GM11168 (cell line): Measurements from ENCODE around the gene PGK1.
"Not testable (repeated sequence)": the region's sequence is repeated elsewhere in the genome, so short reads cannot be mapped to it uniquely, and the experiment has no call there.

Experiments
- in situ Hi-C: fragments of 300-500 bp; cut with MboI; formaldehyde crosslinking; loops from one replicate; pipeline ENCODE4 v1.12.0; 2022; ENCODE audit warnings: low sequenced_read_pairs; ENCODE audit not compliant: unreplicated experiment

PGK1 gene

DNA sequence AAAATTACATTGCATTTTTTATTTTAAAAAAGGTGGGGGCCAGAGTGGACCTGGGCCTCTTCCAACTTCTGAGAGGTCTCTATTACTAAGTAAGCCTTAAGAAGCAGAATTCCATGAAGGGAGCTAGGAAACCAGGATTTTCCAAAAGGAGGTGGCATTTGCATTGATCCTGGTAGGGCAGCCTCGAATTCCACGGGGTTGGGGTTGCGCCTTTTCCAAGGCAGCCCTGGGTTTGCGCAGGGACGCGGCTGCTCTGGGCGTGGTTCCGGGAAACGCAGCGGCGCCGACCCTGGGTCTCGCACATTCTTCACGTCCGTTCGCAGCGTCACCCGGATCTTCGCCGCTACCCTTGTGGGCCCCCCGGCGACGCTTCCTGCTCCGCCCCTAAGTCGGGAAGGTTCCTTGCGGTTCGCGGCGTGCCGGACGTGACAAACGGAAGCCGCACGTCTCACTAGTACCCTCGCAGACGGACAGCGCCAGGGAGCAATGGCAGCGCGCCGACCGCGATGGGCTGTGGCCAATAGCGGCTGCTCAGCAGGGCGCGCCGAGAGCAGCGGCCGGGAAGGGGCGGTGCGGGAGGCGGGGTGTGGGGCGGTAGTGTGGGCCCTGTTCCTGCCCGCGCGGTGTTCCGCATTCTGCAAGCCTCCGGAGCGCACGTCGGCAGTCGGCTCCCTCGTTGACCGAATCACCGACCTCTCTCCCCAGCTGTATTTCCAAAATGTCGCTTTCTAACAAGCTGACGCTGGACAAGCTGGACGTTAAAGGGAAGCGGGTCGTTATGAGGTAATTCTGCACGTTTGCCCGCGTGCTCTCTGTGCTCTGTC is at the start of gene PGK1:
TSS of gene PGK1 (plus strand) at position 626 of the 824 bp plus-strand sequence. CDS start at position 719, 93 bp downstream.
- in situ Hi-C loops, result no loop called here

DNA sequence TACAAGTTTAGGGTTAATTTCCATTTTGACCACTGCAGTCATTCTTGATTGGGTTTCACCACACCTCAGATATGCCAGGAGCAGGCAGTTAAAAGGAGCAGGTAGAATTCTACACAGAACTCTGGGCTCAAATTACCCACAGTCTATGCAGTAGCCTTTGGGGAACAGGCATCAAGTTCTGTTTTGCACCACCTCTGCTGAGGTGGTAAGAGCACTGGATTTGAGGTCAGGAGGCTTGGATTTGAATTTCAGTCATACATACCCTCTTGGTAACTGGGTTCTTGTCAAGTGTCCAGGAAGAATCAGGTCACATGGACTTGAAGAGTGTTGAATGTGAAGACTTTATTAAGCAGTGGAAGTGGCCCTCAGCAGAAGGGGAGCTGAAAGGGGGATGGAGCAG is 40.4 kb upstream of the PGK1 start:
- in situ Hi-C loops, result no loop called here

DNA sequence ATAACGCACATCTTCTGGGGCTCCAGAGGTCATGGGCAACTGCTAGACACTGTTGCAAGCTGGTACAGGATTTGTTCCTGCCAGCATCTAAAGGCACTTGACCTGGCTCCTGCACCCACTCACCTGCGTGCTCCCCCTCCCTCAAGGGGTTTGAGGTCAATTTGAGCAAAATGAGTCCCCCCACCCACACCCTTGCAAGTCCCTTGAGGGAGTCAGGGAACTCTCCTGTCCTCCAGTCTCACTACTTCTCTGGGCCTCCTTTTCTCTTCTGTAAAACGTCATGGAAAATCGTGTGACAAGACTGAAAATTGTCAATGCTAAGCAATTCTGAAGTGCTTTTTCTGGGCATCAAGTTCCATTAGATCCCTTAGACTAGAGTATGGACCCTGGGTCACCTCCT is 39.9 kb upstream of the PGK1 start:
- in situ Hi-C loops, result no loop called here

DNA sequence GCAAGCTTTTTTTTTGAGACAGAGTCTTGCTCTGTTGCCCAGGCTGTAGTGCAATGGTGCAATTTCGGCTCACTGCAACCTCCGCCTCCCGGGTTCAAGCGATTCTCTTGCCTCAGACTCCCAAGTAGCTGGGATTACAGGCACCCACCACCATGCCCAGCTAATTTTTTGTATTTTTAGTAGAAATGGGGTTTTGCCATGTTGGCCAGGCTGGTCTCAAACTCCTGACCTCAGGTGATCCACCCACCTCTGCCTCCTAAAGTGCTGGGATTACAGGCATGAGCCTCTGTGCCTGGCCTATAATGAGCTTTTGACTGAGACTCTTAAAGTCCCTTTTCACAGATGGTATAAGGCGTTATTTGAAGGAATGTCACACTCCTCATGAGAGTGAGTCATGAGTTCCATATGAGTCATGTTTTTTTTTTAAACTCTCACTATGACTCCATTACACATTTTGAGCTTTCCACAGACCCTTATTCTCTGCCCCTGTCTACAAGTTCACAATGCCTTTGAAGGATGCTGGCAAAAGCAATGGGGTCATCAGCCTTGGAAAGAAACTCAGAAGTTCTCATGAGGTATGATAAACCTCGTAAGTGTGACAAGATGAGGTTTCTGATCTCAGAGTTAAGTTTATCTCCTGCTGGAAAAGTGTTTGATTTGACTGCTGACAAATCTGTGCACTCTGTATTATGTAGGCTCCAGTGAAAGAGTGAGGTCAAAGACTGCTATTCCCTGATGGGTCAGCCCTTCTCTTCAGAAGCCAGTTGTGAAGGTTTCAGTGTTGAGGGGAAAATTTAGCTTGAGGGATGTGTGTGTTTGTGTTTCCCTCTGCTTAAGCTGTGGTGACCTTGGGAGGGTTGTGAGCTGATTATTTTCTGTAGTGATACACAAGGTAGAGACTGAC is 39.1 kb upstream of the PGK1 start:
- in situ Hi-C loops, result not testable (repeated sequence)

DNA sequence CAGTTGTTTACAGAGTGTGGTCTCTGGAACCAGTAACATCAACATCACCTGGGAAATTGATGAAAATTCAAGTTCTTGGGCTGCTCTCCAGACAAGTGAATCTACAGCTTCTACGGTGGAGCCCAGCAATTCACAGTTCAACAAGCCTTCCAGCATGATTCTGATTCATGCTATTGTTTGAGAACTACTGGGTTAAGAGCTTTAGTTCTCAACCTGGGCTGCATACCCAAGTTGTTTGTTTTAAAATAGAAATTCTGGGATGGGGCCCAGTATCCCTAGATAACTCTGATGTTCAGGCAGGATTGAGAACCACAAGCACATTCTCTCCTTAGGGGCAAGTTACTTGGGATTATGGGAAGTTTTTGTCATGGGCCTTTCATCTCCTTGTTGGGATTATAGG is 37.9 kb upstream of the PGK1 start:
- in situ Hi-C loops, result no loop called here

DNA sequence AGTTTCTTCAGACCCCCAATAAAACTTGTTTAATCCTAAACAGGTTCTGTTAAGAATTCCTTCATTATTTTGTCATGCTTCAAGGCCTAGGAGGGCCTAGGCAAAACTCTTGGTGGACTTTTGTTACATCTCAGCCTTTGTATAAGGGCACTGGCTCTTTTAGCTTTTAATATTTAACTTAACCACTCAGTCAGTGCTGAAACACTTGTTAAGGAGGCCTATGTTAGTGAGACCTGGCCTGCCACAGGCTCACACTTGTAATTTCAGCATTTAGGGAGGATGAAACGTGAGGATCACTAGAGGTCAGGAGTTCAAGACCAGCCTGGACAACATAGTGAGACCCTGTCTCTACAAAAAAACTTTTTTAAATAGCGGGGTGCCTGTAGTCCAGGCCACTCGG is 32.7 kb upstream of the PGK1 start:
- in situ Hi-C loops, result no loop called here

DNA sequence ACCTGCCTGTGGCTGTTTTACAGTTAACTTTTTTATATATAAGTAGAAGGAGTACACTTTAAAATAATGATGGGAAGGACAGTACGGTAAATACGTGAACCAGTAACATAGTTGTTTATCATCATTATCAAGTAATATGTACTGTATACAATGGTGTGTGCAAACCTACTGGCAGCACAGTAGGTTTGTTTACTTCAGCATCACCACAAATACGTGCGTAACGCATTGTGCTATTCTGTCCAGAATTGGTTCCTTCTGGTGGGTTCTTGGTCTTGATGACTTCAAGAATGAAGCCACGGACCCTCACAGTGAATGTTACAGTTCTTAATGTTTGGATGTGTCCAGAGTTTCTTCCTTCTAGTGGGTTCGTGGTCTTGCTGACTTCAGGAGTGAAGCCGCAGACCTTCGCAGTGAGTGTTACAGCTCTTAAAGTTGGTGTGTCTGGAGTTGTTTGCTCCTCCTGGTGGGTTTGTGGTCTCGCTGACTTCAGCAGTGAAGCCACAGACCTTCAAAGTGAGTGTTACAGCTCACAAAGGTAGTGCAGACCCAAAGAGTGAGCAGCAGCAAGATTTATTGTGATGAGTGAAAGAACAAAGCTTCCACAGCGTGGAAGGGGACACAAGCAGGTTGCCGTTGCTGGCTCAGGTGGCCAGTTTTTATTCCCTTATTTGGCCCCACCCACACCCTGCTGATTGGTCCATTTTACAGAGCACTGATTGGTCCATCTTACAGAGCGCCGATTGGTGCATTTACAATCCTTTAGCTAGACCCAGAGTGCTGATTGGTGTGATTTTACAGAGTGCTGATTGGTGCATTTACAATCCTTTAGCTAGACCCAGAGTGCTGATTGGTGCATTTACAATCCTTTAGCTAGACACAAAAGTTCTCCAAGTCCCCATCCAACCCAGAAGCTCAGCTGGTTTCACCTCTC is 30.6 kb upstream of the PGK1 start:
- in situ Hi-C loops, result not testable (repeated sequence)

DNA sequence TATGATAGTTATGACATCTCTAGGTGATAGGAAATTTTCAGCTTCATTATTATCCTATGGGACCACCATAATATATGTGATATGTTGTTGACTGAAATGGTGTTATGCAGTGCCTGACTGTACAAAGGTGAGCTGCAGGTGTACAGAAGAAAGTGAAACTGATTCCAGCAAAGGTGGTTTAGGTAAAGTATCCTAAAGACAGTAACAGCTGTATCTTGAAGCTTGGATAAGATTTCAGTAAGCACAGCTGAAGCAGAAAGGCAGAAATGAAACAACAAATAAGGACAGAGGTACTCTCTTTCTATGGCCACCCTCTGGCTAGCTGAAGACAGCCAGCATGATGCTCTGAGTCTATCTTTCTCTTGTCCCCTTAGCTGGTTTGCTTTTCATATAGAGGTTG is 30.0 kb upstream of the PGK1 start:
- in situ Hi-C loops, result no loop called here

DNA sequence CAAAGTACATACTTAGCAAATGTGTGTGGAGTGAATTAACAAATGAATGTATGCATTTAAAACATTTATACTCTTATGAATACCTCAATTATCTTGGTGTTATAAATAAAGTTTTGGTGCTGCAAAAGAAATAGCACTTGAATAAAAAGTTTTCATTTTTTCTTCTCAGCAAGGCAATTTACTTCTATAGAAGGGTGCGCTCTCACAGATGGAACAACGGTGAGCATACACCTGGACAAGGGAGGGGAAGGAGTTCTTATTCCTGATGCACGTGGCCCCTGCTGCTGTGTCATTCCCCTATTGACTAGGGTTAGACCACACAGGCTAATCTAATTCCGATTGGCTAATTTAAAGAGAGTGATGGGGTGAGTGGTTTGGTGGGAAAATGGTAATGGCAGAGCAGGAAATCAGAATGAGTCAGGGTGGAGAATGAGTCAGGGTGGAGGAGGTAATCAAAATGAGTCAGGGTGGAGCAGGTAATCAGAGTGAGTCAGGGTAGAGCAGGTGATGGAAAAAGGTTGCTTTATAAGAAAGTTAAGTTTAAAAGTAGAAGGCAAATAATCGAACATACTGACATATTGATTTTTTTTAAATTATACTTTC is 28.2 kb upstream of the PGK1 start:
- in situ Hi-C loops, result no loop called here

DNA sequence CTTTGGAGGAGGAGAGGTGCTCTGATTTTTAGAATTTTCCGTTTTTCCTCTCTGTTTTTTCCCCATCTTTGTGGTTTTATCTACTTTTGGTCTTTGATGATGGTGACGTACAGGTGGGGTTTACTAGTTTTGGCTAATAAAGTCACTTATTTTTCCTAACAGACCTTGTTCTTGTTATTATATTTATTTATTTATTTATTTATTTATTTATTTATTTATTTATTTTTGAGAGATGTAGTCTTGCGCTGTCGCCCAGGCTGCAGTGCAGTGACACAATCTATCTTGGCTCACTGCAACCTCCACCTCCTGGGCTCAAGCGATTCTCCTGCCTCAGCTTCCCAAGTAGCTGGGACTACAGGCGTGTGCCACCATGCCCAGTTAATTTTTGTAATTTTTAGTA is 22.6 kb upstream of the PGK1 start:
- in situ Hi-C loops, result not testable (repeated sequence)

DNA sequence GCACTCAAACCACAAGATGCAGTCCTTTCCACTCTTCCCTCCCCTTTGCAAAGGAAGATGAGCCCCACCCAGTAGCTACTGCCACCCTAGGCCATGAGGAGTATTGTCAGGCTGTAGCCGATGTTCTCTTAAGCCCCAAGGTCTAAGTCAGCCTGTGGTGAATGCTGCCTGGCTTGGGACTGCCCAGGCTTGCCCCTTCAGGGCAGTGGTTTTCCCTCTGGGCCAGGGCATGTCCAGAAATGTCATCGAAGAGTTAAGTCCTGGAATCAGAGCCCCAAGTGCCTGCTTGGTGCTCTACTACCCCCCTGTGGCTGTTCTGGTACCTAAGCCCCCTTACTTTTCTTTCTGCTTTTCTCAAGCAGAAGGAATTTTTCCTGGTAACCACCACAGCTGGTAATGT is 11.8 kb upstream of the PGK1 start:
- in situ Hi-C loops, result no loop called here

DNA sequence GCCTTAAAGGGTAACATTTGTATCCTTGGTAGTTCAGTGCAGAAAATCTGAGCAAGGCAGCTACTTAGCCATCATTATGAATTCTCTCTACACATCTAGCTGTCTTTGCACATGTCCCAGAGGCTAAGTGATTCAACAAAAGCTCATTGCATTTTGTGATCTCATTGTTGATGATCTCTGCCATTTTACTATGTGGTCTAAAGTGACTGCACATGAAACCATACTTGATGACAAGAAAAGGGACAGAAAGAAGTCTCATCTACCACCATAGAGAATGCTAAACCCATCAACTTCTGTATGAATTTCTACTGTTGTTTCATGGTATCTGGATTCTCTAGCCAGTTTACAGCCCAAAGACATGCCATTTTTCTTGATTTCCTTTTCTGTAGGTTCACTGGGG is 5.9 kb upstream of the PGK1 start:
- in situ Hi-C loops, result no loop called here

DNA sequence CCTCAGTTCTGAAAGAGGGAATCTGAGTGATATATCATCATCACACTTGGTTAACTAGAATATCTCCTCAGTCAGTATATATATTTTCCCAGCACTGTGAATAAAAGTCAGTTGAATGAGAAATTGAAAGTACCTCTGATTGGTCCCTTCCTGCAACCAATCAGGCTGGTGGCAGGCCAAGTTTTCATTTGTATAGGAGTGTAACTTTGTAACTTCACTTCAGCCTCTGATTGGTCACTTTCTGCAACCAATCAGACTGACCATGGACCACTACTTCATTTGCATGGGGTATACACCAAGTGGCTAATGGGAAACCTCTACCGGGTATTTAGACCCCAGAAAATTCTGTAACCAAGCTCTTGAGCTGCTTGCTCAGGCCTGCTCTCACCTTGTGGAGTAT is 2.0 kb upstream of the PGK1 start:
- in situ Hi-C loops, result no loop called here

DNA sequence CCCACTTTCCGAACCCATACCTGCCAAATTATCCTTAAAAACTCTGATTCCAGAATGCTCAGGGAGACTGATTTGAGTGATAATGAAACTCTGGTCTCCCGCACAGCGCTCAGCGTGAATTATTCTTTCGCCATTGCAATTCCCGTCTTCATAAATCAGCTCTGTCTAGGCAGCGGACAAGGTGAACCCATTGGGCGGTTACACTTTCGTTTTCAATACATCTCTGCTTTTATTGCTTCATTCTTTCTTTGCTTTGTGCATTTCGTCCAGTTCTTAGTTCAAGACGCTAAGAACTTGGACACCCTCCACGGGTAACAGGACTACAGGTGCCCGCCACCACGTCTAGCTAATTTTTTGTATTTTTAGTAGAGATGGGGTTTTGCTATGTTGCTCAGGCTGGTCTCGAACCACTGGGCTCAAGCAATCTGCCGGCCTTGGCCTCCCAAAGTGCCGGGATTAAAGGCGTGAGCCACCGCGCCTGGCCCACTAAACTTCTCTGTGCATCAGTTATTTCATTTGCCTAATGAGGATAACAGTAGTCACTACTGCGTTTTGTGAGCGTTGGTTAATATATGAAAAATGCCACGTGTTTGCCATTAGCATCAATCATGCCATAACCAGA is 936 bp upstream of the PGK1 start:
- in situ Hi-C loops, result no loop called here

DNA sequence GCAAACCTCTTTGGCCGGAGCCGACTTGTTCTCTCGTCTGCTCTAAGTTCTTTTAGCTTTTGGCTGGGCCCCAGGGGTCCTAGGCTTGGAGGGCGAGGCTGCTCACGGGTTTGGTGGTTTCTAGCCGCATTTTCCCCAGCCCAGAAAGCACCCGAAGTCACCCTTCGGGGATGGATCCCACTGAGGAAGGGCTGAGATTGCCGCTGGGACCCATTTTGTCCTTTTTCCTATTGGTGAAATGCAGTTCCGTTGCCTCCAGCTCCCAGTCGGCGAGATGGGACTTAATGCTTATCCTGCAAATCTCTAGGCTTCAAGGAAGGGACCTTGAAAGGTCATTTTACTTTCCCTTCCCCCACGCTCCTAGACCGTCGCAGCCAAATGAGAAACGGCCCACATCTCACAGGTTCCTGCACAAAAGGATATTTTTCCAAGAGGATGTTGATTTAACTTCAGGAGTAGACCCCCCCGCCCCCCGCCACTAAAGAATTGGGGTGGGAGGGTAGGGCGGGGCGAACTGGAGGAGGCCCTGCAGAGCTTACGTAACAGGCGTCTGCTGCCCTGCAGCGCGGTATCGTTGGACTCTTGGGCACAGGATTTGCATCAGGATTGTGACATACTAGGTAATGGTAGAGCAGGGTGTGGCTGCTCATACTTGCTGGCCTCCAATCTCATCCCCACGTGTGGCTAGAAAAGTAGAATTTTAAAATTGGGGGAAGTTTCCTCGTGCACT is 564 bp downstream of the PGK1 start:
- in situ Hi-C loops, result no loop called here

DNA sequence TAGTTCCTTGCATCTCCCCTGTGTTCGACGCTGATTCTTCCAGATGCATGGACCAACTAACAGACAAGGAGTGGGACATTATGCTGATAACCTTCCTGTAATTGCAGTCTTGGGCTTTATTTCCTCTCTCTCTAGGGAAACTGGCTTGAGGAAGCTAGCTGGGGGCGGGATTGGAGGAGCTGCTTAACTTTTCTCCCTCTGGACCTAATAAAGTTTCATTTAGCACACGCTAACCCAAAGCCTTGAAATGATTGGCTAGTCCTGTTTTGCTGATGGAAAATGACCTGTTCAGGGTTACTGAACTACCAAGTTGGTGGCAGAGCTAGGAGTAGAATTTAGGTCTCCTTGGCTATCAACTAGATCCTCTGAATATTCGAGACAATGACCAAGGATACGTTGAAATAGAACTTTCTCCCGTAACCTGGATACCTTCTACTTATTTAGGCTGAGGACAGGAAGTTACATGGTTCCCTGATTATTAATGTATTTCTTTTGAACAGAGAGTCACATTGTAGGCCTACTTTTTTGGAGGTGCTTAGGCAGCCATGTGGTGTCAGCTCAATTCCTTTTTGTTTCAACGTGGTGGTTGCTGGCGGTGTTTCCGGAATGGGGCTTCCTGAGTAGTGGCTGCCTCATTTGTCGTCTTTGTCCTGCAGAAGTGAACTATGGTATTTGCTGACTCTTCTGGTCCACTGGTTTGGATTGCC is 2.0 kb downstream of the PGK1 start:
- in situ Hi-C loops, result no loop called here

DNA sequence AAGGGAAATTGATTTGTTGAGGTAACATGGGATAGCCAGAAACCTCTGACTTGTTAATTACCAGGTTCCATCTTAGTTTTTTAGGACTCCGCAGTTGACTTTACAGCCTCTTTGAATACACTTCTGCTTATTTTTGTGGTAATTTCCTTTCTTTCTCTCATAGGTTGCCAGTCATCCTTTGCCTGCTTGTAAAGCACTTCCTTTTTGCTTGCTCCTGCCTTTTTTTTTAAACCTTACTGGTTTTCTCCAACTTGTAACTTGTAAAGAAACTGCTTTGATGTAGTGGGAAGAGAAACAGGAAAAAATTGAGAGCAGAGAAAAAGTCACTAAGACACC is 2.6 kb downstream of the PGK1 start:
- in situ Hi-C loops, result no loop called here

DNA sequence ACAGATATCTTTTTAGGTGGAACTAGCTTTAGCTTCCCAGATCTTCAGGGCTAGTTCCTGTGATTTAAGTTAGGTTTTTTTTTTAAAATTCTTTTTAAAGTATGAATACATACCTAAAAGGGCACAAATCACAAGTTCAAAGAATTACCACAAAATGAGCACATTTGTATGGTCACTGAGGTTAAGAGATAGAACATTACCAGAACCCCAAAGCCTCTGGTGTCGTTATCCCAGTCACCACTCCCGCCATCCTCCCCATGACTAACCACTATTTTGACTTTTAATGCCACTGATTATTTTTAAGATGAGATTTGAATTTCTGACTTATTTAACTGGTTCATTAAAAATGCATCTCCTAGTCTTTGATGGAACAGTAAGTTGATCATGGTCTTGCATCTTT is 5.4 kb downstream of the PGK1 start:
- in situ Hi-C loops, result no loop called here
